Testis (tissue), 3 donors: ENCODE results near the gene RAPGEF6. TPM values are rescaled to one million over a fixed set of nuclear protein-coding genes. Genes with fewer than 3 reads are reported as not detected.

Source experiments
- DNase-seq: peaks from one replicate; pipeline ENCODE4 v3.0.0-alpha.2; 2019
- H3K27ac ChIP-seq, 2 donors: fragments of 200-600 bp; sonication (generic); one replicate each; pipeline ENCODE4 v1.5.1; 2019
- H3K27me3 ChIP-seq: fragments of 200-600 bp; sonication (generic); one replicate; pipeline ENCODE4 v1.5.1; 2019
- H3K36me3 ChIP-seq: fragments of 200-600 bp; sonication (generic); one replicate; pipeline ENCODE4 v1.5.1; 2017; ENCODE audit warnings: low read depth; ENCODE audit errors: missing control alignments
- H3K4me1 ChIP-seq: fragments of 200-600 bp; sonication (generic); one replicate; pipeline ENCODE4 v1.5.1; 2019
- H3K4me3 ChIP-seq, 2 donors: fragments of 200-600 bp; sonication (generic); one replicate each; pipeline ENCODE4 v1.5.1; 2017 to 2019
- H3K9me3 ChIP-seq: fragments of 200-600 bp; sonication (generic); one replicate; pipeline ENCODE4 v1.5.1; 2017
- CTCF ChIP-seq, 3 experiments: fragments of 450-650 bp in 2 of 3; fragments of 200-600 bp in 1 of 3; sonication (generic) in 1 of 3; IDR thresholded peaks; one replicate each; pipeline ENCODE4 v1.5.1; 2016 to 2019; ENCODE audit warnings: antibody characterized with exemption in 3 of 3, mild to moderate bottlenecking in 2 of 3, moderate library complexity in 1 of 3
- POLR2A ChIP-seq: fragments of 450-650 bp; IDR thresholded peaks from one replicate; pipeline ENCODE4 v1.6.1; 2017; ENCODE audit warnings: antibody characterized with exemption, mild to moderate bottlenecking, moderate library complexity
- WGBS, 2 donors: methylation state at CpG; one replicate each; pipeline ENCODE4 v1.1.5; 2018; 5-methylcytosine and 5-hydroxymethylcytosine counted together
- intact Hi-C: fragments of 100-400 bp; cut with DNase I; formaldehyde crosslinking; loops from one replicate; pipeline ENCODE4 v1.15.1; 2023; ENCODE audit warnings: low total_unique reads
- polyA plus RNA-seq: library from polyadenylated mRNA; stranded (reverse); fragments of 350-450 nt; fragmentation: Illumina TruSeq; extraction: RNeasy Lipid Tissue Mini Kit (QIAGEN cat#74804); gene quantifications from one replicate; pipeline ENCODE4 v1.2.3, GENCODE V29; 2014; ENCODE audit warnings: low read depth, low replicate concordance; ENCODE audit not compliant: insufficient read depth
- total RNA-seq, 2 donors: library from RNA; depleted of rRNA; stranded (reverse); fragments of >200 nt; gene quantifications; one replicate each; pipeline ENCODE4 v1.2.3, GENCODE V29; 2016

The RAPGEF6 gene
- total and polyA plus RNA-seq, 3 donors from 2014 or later: 27.6 to 59.0 (median 40.1) TPM

DNA sequence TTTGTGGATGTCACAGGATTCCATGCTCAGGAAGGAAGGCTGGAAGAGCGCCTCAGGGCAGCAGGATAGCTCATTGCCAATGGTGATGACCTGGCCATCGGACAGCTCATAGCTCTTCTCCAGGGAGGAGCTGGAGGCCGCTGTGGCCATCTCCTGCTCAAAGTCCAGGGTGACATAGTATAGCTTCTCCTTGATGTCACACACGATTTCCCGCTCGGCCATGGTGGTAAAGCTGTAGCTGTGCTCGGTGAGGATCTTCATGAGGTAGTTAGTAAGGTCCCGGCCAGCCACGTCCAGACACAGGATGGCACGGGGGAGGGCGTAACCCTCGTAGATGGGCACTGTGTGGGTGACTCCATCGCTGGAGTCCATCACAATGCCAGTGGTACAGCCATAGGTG is 24.3 kb upstream of the RAPGEF6 start:
- no peak for TF ChIP-seq POLR2A
- H3K36me3 ChIP-seq: no peaks in the 10 kb centered on the region
- no peak overlapping the region for H3K4me3 ChIP-seq
- WGBS, 2 donors: 95 to 100% methylated on average over 1 to 13 of the region's 13 CpGs
- DNase-seq: no peak
- H3K27ac ChIP-seq: no peak overlapping the region
- intact Hi-C loops: no loop called here
- H3K9me3 ChIP-seq: no peaks in the 10 kb centered on the region
- H3K4me1 ChIP-seq: no peaks in the 10 kb centered on the region
- no peaks in the 10 kb centered on the region for H3K27me3 ChIP-seq

- no peak for DNase-seq
- Histone ChIP-seq H3K4me3 (no peak overlapping the region), H3K36me3 (no peaks in the 10 kb centered on the region), H3K4me1 (no peaks in the 10 kb centered on the region), H3K9me3 (no peaks in the 10 kb centered on the region), H3K27me3 (no peaks in the 10 kb centered on the region), H3K27ac (no peak overlapping the region)
- intact Hi-C loops: no loop called here
- TF ChIP-seq POLR2A (no peak), CTCF (IDR thresholded peaks at IDR 0.05) (no peak)
- 88 to 90% methylated on average over 2 of the region's 2 CpGs for WGBS, 2 donors
Observed at GRCh38 chr5:131654776-131655175, 19.7 kb upstream of the RAPGEF6 start.

DNA sequence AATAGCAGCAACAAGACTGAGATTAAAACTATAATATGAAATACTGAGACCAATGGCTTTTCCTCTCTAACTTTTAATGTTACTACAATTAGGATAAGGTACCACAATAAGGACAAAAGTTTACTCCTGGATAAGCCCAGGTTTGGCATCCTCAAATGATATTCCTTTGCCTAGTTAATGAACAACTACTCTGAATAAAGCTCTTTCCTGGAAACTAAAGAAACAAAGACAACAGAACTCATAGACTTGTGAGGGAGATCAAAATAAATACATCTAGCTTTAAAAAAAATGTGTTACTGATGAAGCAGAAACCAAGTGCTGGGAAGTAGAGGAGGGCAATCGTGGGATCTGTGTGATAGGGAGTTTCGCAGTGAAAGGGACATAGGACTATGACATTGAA is 19.3 kb upstream of the RAPGEF6 start:
- no peak for DNase-seq
- Histone ChIP-seq H3K27me3 (no peaks in the 10 kb centered on the region), H3K36me3 (no peaks in the 10 kb centered on the region), H3K27ac (no peak overlapping the region), H3K4me3 (no peak overlapping the region), H3K9me3 (no peaks in the 10 kb centered on the region), H3K4me1 (no peaks in the 10 kb centered on the region)
- WGBS, 2 donors: 94 to 98% methylated on average over 2 of the region's 2 CpGs
- TF ChIP-seq POLR2A (no peak), CTCF (IDR thresholded peaks at IDR 0.05) (no peak)
- intact Hi-C loops: no loop called here

DNA sequence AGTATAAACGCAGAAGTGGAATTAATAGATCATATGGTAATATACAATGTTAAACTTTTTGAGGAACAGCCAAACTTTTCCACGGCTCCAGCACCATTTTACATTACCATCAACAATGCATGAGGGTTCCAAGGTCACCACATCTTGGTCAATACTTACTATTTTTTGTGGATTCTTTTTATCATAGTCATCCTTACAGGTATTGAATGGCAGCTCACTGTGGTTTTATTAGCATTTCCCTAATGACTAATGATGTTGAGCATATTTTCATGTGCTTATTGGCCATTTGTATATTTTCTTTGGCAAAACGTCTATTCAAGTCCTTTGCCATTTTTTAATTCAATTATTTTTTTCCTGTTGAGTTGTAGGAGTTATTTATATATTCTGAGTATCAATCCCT is 14.1 kb upstream of the RAPGEF6 start:
- Histone ChIP-seq H3K9me3 (no peaks in the 10 kb centered on the region), H3K27ac (no peak overlapping the region), H3K36me3 (no peaks in the 10 kb centered on the region), H3K27me3 (no peaks in the 10 kb centered on the region), H3K4me3 (no peak overlapping the region), H3K4me1 (no peaks in the 10 kb centered on the region)
- intact Hi-C loops: no loop called here
- no peak for DNase-seq
- TF ChIP-seq CTCF (IDR thresholded peaks at IDR 0.05) (no peak), POLR2A (no peak)
- 90% methylated on average over 3 of the region's 3 CpGs for WGBS, 2 donors

DNA sequence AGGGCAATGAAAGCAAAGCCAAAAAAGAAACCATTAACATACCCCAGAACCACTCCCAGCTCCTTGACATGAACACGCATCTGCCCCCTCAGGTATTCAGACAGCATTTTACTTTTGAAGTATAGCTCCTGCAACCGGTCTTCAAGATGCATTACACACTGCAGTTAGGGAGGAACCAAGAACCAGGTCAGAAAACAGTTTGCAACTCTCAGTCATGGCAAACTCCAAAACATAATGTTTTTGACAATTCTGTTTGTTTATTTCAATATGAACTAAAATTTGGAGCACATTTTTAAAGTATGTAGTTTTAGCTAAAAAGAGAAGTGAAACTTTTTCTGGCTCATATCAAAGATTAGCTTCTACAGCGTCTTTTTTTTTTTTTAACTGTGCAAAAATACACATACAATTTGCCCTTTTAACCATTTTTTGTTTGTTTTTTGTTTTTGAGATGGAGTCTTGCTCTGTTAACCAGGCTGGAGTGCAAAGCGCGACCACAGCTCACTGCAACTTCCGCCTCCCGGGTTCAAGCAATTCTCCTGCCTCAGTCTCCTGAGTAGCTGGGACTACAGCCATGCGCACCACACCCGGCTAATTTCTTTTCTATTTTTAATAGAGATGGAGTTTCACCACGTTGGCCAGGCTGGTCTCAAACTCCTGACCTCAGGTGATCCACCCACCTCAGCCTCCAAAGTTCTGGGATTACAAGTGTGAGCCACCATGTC is 12.2 kb upstream of the RAPGEF6 start:
- TF ChIP-seq CTCF (IDR thresholded peaks at IDR 0.05): no peak
- TF ChIP-seq POLR2A: no peak
- 83 to 91% methylated on average over 10 of the region's 10 CpGs for WGBS, 2 donors
- intact Hi-C loops: no loop called here
- H3K4me3 ChIP-seq: no peak overlapping the region
- no peak for DNase-seq
- no peaks in the 10 kb centered on the region for H3K27me3 ChIP-seq
- H3K9me3 ChIP-seq: no peaks in the 10 kb centered on the region
- H3K36me3 ChIP-seq: no peaks in the 10 kb centered on the region
- no peaks in the 10 kb centered on the region for H3K4me1 ChIP-seq
- H3K27ac ChIP-seq: no peak overlapping the region
